OCI-LY1 (cell line): Measurements from ENCODE around the gene MS4A12.

Experiments used
- H2AFZ ChIP-seq: fragments of 200-600 bp; sonication (generic), shearing (Covaris generic); 2 replicates; pipeline ENCODE4 v1.6.0; 2014; ENCODE audit warnings: antibody characterized with exemption, mild to moderate bottlenecking, low read length
- H3F3A ChIP-seq: fragments of 200-600 bp; sonication (generic), shearing (Covaris generic); 2 replicates; pipeline ENCODE4 v1.6.0; 2014; ENCODE audit warnings: mild to moderate bottlenecking, antibody characterized with exemption, low read length, moderate library complexity; ENCODE audit not compliant: insufficient read depth
- H3K27ac ChIP-seq: fragments of 200-600 bp; sonication (generic); 2 replicates; pipeline ENCODE4 v1.5.1; 2014; ENCODE audit warnings: low read length, mixed run types, mild to moderate bottlenecking, low read depth; ENCODE audit not compliant: poor library complexity, severe bottlenecking
- H3K27me3 ChIP-seq: fragments of 200-600 bp; sonication (generic); 2 replicates; pipeline ENCODE4 v1.6.0; 2014; ENCODE audit warnings: antibody characterized with exemption, mild to moderate bottlenecking, low read length, moderate library complexity; ENCODE audit not compliant: insufficient read depth
- H3K36me3 ChIP-seq: fragments of 200-600 bp; sonication (generic); 2 replicates; pipeline ENCODE4 v1.6.1; 2014; ENCODE audit warnings: mild to moderate bottlenecking, antibody characterized with exemption, low read length, moderate library complexity, mixed read lengths; ENCODE audit not compliant: insufficient read depth
- H3K4me1 ChIP-seq: fragments of 200-600 bp; sonication (generic); 2 replicates; pipeline ENCODE4 v1.5.1; 2014; ENCODE audit warnings: mild to moderate bottlenecking, low read length, moderate library complexity; ENCODE audit not compliant: insufficient read depth, severe bottlenecking
- H3K4me2 ChIP-seq: fragments of 200-600 bp; sonication (generic), shearing (Covaris generic); 2 replicates; pipeline ENCODE4 v1.6.1; 2014; ENCODE audit warnings: low read length
- H3K4me3 ChIP-seq: fragments of 200-600 bp; sonication (generic); 2 replicates; pipeline ENCODE4 v1.5.1; 2014; ENCODE audit warnings: low read length, low read depth, mild to moderate bottlenecking, mixed read lengths; ENCODE audit not compliant: poor library complexity, severe bottlenecking
- H3K79me2 ChIP-seq: fragments of 200-600 bp; shearing (Covaris generic); 2 replicates; pipeline ENCODE4 v1.6.1; 2016; ENCODE audit warnings: mixed run types, low read length, mixed read lengths; ENCODE audit not compliant: insufficient read depth
- H3K9ac ChIP-seq: fragments of 200-600 bp; sonication (generic), shearing (Covaris generic); 2 replicates; pipeline ENCODE4 v1.6.1; 2014; ENCODE audit warnings: mild to moderate bottlenecking, low read length, mixed read lengths
- H3K9me2 ChIP-seq: fragments of 200-600 bp; sonication (generic), shearing (Covaris generic); 2 replicates; pipeline ENCODE4 v1.6.1; 2014; ENCODE audit warnings: low read depth, mild to moderate bottlenecking, low read length, mixed read lengths
- H3K9me3 ChIP-seq: fragments of 200-600 bp; shearing (Covaris generic); 2 replicates; pipeline ENCODE4 v1.6.1; 2014; ENCODE audit warnings: low read length, mixed read lengths
- H4K20me1 ChIP-seq: fragments of 200-600 bp; sonication (generic), shearing (Covaris generic); 2 replicates; pipeline ENCODE4 v1.6.0; 2016; ENCODE audit warnings: mild to moderate bottlenecking, low read length; ENCODE audit not compliant: insufficient read depth
- EZH2 ChIP-seq: fragments of 200-600 bp; sonication (generic), shearing (Covaris generic); IDR thresholded peaks from 2 replicates; pipeline ENCODE4 v1.8.0; 2017; ENCODE audit warnings: borderline replicate concordance, mixed run types, mild to moderate bottlenecking, antibody characterized with exemption, low read length, moderate library complexity, mixed read lengths
- TF ChIP-seq, protein P1 (sequence below): fragments of 200-600 bp; sonication (generic), shearing (Covaris generic); IDR thresholded peaks from 2 replicates; pipeline ENCODE4 v1.5.1; 2017; ENCODE audit warnings: mild to moderate bottlenecking, antibody characterized with exemption, low read length, moderate library complexity, mixed read lengths

The MS4A12 gene

DNA sequence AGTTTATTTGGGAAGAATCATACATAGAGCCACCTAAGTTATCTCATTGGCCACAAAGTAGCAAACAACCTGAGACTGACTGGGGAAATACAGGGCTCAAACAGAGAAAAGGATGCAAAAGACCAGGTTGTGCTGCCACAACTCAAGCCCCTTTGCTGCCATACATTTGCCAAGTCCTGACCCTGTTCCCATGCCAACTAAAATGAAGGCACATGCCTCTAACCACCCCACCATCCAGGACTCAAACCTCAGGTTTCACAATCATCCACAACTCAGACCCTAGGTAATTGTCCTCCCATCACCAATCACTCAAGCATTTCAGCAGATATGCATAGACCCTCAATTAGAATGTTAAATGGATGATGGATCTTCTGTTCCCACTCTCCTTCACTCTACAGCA lies 38.4 kb upstream of the MS4A12 start:
- Histone ChIP-seq H3K27ac (peak overlapping the region; percentile 96), H3F3A (peaks cover 5% of the 10 kb centered on the region; the same call in 1 of the 2 replicates), H3K27me3 (no peaks in the 10 kb centered on the region), H3K36me3 (peaks cover 16% of the 10 kb centered on the region; the same call in 1 of the 2 replicates), H3K4me3 (no peak overlapping the region), H4K20me1 (no peaks in the 10 kb centered on the region), H3K9me3 (no peaks in the 10 kb centered on the region), H3K79me2 (peaks cover 35% of the 10 kb centered on the region), H3K9me2 (no peaks in the 10 kb centered on the region), H3K4me2 (peak overlapping the region; percentile 55; the same call in 1 of the 2 replicates), H3K9ac (peak overlapping the region; percentile 34; the same call in 1 of the 2 replicates), H2AFZ (peak overlapping the region; percentile 12; the same call in 1 of the 2 replicates), H3K4me1 (peaks cover 54% of the 10 kb centered on the region)
- TF ChIP-seq EZH2 = no peak
- TF ChIP-seq, protein P1, sequence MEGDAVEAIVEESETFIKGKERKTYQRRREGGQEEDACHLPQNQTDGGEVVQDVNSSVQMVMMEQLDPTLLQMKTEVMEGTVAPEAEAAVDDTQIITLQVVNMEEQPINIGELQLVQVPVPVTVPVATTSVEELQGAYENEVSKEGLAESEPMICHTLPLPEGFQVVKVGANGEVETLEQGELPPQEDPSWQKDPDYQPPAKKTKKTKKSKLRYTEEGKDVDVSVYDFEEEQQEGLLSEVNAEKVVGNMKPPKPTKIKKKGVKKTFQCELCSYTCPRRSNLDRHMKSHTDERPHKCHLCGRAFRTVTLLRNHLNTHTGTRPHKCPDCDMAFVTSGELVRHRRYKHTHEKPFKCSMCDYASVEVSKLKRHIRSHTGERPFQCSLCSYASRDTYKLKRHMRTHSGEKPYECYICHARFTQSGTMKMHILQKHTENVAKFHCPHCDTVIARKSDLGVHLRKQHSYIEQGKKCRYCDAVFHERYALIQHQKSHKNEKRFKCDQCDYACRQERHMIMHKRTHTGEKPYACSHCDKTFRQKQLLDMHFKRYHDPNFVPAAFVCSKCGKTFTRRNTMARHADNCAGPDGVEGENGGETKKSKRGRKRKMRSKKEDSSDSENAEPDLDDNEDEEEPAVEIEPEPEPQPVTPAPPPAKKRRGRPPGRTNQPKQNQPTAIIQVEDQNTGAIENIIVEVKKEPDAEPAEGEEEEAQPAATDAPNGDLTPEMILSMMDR = no peak

DNA sequence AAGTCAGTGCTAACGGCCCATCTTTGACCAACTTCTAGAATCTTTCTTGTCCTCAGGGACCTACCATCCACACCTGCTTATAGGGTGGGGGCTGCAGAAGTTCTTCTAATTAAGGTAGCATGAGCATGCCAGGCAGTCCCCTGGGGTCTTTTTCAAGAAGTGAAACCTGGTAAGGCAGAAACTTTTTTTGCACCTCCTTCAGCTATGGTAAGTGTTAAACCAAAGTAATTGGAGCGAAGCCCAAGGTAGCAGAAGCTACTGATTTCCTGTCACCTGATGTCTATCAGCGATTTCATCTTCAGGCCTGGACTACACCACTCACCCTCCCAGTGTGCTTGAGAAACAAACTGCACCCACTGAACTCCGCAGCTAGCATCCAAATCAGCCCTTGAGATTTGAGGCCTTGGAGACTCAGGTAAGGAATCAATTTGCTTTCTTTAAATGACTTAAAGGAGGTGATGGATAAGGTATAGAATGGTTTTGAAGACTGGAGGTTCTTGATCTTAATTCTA lies 37.0 kb upstream of the MS4A12 start, which contains the start of gene MS4A1:
MS4A1 (plus strand) TSS at position 317 of the 512 bp plus-strand sequence. CDS start 6,528 bp downstream, outside the sequence.
- no peaks in the 10 kb centered on the region for H3K9me3 ChIP-seq
- H3K4me1 ChIP-seq = peaks cover 68% of the 10 kb centered on the region
- H3K27me3 ChIP-seq = no peaks in the 10 kb centered on the region
- peaks cover 49% of the 10 kb centered on the region for H3K79me2 ChIP-seq
- H3K9ac ChIP-seq = peak within 1 kb of the TSS; percentile 69
- no peaks in the 10 kb centered on the region for H3K9me2 ChIP-seq
- H4K20me1 ChIP-seq = no peaks in the 10 kb centered on the region
- peak within 1 kb of the TSS; percentile 12; the same call in 1 of the 2 replicates for H2AFZ ChIP-seq
- H3K36me3 ChIP-seq = peaks cover 28% of the 10 kb centered on the region; the same call in 1 of the 2 replicates
- H3F3A ChIP-seq = peaks cover 5% of the 10 kb centered on the region; the same call in 1 of the 2 replicates
- peak within 1 kb of the TSS; percentile 96 for H3K27ac ChIP-seq
- peak within 1 kb of the TSS; percentile 69 for H3K4me3 ChIP-seq
- TF ChIP-seq, protein P1 = no peak
- no peak for TF ChIP-seq EZH2
- peak within 1 kb of the TSS; percentile 76 for H3K4me2 ChIP-seq

DNA sequence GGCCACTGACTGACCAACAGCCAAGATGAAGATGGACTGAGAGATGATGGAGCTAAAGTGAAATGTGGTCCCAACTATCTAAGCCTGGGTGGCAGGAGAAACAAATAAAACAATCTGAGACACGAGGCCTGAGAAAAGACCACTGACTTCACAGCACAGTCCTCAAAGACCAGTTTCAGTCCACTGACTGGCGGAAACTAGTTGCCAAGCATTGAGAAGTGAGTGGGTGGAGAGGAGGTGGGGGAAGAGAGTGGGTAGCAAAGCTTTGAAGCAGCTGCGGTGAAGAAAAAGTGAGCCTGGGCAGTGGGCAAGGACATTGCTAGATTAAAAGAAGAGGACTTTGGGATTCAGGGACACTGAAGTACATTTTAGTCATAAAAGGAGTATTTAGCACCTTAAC lies 35.0 kb upstream of the MS4A12 start:
- H3K9ac ChIP-seq = peak overlapping the region; percentile 69
- no peaks in the 10 kb centered on the region for H3K9me2 ChIP-seq
- no peaks in the 10 kb centered on the region for H3K27me3 ChIP-seq
- peaks cover 57% of the 10 kb centered on the region for H3K79me2 ChIP-seq
- H3K4me1 ChIP-seq = peaks cover 75% of the 10 kb centered on the region
- peaks cover 48% of the 10 kb centered on the region for H3K36me3 ChIP-seq
- TF ChIP-seq EZH2 = no peak
- TF ChIP-seq, protein P1 = no peak
- H3F3A ChIP-seq = peaks cover 5% of the 10 kb centered on the region; the same call in 1 of the 2 replicates
- H3K9me3 ChIP-seq = no peaks in the 10 kb centered on the region
- H3K4me3 ChIP-seq = peak overlapping the region; percentile 69
- H4K20me1 ChIP-seq = no peaks in the 10 kb centered on the region
- H3K27ac ChIP-seq = peak overlapping the region; percentile 96
- H2AFZ ChIP-seq = no peak overlapping the region
- peak overlapping the region; percentile 76 for H3K4me2 ChIP-seq
